ENCODE results near the gene ROBO1.
"Not testable (repeated sequence)": the region's sequence is repeated elsewhere in the genome, so short reads cannot be mapped to it uniquely, and the experiment has no call there.

The ROBO1 gene

DNA sequence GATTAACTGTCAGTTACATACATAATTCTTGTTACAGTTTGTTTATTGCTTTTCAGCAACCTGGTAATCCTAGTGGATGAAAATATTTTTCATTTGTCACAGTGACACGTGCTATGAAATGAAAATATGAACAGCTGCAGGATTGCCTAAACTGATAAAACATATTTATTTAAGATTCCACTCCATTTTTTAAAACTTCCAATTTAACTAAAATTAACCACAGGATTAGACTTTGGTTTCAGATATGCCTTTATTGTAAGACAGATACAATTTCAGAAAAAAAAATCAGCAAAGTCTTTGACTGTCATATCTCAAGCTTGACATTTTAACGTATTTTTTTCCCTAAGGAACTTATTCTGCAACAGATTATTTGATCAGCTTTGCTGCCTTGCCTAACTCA lies 550.7 kb downstream of the ROBO1 start:
- no peak for DNase-seq

DNA sequence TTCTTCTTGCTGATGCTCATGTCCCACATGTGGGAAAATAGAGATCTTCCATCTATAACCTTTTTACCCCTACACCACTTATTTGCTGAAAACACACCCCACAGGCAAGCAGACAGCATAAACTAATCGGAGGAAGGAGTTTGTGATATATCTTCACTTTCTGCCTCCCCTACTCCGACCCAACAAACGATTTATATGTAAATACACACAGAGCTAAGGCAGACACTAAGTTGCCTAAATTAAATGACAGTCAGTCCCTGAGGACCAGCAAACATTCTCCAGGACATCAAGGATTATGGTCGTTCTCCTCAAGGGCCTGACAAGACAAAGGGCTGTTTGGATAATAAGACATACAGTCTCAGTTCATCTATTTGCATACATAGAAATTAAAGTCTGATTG lies 552.5 kb downstream of the ROBO1 start:
- no peak for DNase-seq

DNA sequence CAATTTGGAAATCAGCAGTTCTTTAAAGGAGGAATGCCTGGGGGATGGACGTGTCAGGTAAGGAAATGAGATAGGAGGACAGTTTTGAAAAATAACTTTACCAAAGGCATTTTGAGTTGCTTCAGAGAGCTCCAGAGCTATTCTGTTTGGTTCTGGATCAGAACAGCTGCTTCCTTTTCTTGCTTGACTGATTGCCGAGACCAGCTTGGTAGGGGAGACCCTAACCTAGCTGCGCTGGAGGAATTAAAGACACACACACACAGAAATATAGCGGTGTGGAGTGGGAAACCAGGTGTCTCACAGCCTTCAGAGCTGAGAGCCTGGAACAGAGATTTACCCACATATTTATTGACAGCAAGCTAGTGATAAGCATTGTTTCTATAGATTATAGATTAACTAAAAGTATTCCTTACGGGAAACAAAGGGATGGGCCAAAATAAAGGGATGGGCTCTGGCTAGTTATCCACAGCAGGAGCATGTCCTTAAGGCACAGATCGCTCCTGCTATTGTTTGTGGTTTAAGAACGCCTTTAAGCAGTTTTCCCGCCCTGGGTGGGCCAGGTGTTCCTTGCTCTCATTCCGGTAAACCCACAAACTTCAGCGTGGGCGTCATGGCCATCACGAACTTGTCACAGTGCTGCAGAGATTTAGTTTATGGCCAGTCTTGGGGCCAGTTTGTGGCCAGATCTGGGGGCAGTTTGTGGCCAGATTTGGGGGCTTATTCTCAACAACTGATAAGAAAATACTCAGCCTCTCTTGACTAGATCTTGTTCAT lies 556.0 kb downstream of the ROBO1 start:
- DNase-seq, result no peak

DNA sequence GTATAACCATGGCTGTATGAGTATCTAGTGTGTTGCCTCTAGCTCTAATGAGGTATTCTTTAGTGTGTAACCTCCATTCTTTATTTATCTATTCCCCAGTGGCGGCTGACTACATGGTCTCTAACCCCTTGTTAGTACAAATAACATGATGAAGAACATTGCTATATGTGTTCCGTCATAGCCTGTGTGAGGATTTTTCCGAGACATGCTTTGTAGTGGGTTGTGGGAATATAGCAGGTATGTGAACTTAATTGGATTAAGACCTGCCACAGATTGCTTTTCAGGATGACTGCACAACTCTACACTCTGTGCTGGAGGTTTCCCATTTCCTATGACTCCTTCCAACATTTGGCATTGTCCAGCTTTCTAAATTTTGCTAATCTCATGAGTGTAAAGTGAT lies 563.4 kb downstream of the ROBO1 start:
- no peak for DNase-seq

- no peak for DNase-seq
These were observed 564.7 kb downstream of the ROBO1 start for GRCh38 chr3:79203144-79203519.

- DNase-seq, result no peak
These were observed 565.2 kb downstream of the ROBO1 start for GRCh38 chr3:79202471-79203143.

GRCh38 chr3:79200456-79200855 lies 567.3 kb downstream of the ROBO1 start:
- no peak for DNase-seq

- no peak for DNase-seq
These were observed 567.8 kb downstream of the ROBO1 start for GRCh38 chr3:79199966-79200365.

GRCh38 chr3:79187426-79187825 lies 580.4 kb downstream of the ROBO1 start:
- DNase-seq, result no peak

- no peak for DNase-seq
These were observed 583.5 kb downstream of the ROBO1 start for GRCh38 chr3:79184251-79184650.

- no peak for DNase-seq
These were observed 584.3 kb downstream of the ROBO1 start for GRCh38 chr3:79183496-79183895.

GRCh38 chr3:79178471-79179180 lies 589.2 kb downstream of the ROBO1 start:
- DNase-seq, result no peak

DNA sequence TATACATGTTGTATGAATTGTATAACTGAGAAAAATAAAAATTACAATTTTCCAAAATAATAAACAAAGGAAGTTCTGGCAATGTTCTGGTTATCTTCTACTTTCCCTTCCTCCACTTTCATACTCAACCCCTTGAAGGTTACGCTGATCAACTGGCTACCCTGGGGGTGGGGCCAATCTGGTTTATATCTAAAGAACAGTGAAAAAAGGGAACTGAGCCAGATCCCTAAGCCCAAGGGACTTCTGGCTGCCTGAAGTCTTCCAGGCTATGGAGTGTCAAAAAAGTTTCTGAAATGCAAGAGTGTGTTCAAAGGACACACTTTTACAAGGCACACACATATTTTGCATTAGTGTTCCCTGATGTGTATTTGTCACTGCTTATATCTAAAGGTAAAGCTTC lies 591.9 kb downstream of the ROBO1 start:
- DNase-seq, result no peak

- DNase-seq, result not testable (repeated sequence)
These were observed 594.5 kb downstream of the ROBO1 start for GRCh38 chr3:79173259-79173658.

- no peak for DNase-seq
These were observed 595.6 kb downstream of the ROBO1 start for GRCh38 chr3:79172241-79172640.

DNA sequence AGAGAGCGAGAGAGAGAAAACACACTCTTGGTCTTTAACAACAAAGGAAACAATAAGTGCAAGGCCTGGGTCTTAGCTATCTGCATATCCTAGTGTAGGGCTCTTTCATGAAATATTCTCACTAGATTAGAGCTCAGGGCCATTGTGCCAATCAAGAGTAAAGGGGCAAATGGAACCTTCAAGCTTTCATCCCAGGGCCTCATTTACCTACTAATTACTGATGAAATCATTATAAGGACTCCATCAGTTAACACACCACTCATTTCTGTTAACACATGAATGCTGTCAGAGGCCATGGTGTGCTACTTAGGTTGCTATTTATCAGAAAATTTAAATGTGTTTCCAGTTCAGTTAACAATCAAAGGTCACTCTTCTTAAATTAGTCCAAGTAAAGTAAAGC lies 597.8 kb downstream of the ROBO1 start:
- no peak for DNase-seq

DNA sequence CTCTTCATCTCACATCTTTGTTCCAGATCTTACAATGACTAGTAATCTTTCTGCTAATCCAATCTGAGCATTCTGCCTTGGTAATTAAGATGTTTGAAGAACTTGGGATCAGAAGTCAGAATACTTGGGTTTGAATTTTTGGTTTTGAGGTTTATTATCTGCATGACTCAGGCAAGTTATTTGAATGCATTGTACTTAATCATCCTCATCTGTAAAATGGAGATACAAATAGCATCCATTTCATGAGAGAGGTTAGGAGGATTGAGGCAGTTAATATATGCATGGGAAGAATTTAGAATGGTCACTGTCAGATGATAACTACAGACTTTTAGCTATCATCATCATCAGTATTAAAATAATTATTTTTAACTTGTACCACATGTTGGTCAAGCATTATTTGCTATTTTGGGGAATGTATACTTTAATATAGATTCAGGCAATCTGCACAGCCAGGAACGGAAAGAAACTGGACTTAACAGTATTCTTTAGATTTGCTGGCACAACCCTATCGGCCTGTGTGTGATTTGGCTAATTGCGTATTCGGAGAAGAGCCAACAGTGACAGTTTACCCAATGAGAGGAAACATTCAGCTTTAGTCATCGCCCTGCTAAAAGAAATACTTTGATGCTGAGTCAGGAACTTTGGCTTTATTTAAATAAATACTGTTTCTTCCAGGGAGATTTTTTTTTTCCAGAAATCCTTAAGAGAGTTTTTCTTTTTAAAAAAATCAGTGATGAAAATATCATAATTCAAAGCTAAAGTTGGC lies 600.0 kb downstream of the ROBO1 start:
- no peak for DNase-seq

DNA sequence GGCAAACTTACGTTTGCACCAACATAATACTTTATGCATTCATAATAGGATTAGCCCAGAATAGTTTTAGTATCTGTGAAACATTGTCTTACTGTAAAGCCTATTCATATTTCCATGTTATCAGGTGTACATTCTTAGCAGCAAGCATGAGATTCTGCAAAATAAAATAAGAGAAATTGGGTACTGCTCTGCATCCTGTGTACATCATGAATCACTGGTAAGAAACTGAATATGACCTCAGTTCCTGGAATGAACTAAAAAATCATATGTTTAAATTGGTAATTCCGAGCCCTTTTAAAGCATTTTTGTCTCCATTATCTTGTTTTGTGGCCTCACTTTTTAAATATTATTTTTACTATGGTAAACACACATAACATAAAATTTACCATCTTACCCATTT lies 605.1 kb downstream of the ROBO1 start:
- no peak for DNase-seq

GRCh38 chr3:79161941-79162340 lies 605.9 kb downstream of the ROBO1 start:
- DNase-seq, result no peak

- no peak for DNase-seq
These were observed 607.4 kb downstream of the ROBO1 start for GRCh38 chr3:79160421-79160820.

DNA sequence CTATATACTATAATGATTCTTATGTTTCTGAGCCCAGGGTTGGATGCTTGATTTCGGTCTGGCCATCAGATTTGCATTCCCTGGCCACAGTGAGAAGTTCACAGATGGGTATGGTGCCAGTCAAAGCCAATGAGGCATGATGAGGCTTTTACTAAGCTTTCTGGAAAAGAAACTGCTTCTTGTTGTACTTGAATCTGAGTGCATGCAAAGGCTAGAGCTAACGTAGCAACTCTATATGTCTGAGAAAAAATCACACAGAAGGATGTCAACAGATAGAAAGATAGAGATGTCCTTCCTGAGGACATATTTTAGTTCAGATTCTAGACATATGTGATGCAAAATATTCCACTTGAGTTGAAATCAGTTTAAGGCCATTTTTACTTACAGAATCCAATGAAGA lies 608.1 kb downstream of the ROBO1 start:
- DNase-seq, result no peak

DNA sequence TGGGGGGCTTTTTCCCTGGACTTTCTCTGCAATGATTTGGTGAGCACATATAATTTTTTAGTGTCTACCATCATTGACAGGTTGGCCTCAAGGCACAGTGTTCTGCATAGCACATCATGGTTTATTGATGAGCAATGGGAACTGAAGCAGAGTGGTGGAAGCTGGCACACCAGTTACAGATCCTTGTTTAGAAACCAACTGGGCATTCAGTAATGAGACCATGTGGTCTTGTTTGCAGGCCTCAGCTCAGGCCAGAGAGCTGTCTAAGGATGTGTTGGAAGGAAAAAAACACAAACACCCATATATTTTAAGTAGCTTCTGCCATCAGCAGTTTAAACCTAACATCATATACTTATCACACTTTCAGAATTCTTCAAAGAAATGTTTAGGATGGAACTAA lies 610.6 kb downstream of the ROBO1 start:
- DNase-seq, result no peak

- DNase-seq, result no peak
These were observed 612.9 kb downstream of the ROBO1 start for GRCh38 chr3:79154865-79155264.

Data from stimulated activated CD4-positive, alpha-beta T cell treated with anti-CD3 and anti-CD28 coated beads, Interleukin-2, amount 100 ng/mL, for 24 hours (primary cell).